Osteoblast (primary cell): ENCODE data around the gene OSBPL7. TPM values are rescaled to one million over a fixed set of nuclear protein-coding genes. Genes with fewer than 3 reads are reported as not detected.
A peak's percentile ranks its signal among the peaks of the same experiment; 100 is the strongest.

Experiments used
- DNase-seq: peaks from one replicate; pipeline ENCODE4 v3.0.0; 2011; ENCODE audit warnings: low spot score, mixed read lengths; ENCODE audit not compliant: insufficient read length; ENCODE audit errors: missing footprints
- H2AFZ ChIP-seq: 2 replicates; pipeline ENCODE4 v1.6.0; 2011; ENCODE audit warnings: mild to moderate bottlenecking, low read length
- H3K27ac ChIP-seq: 2 replicates; pipeline ENCODE4 v1.5.1; 2011; ENCODE audit warnings: mild to moderate bottlenecking, low read depth, low read length, moderate library complexity
- H3K27me3 ChIP-seq: 2 replicates; pipeline ENCODE4 v1.6.0; 2012; ENCODE audit warnings: mild to moderate bottlenecking, control low read depth, inconsistent platforms, low read length, moderate library complexity; ENCODE audit not compliant: insufficient read depth
- H3K36me3 ChIP-seq: 2 replicates; pipeline ENCODE4 v1.5.1; 2011; ENCODE audit warnings: mild to moderate bottlenecking, low read length, control low read depth, moderate library complexity; ENCODE audit not compliant: insufficient read depth
- H3K4me1 ChIP-seq: 2 replicates; pipeline ENCODE4 v1.5.1; 2011; ENCODE audit warnings: mild to moderate bottlenecking, low read length, control low read depth, moderate library complexity; ENCODE audit not compliant: insufficient read depth
- H3K4me2 ChIP-seq: 2 replicates; pipeline ENCODE4 v1.6.0; 2011; ENCODE audit warnings: mild to moderate bottlenecking, low read length; ENCODE audit not compliant: insufficient read depth
- H3K4me3 ChIP-seq: fragments of 200-600 bp; sonication (generic); 3 replicates; pipeline ENCODE4 v1.5.1; 2012; ENCODE audit warnings: mild to moderate bottlenecking, low read length, inconsistent platforms; ENCODE audit not compliant: insufficient read depth
- H3K79me2 ChIP-seq: 2 replicates; pipeline ENCODE4 v1.6.0; 2012; ENCODE audit warnings: mild to moderate bottlenecking, low read length, control low read depth, inconsistent platforms; ENCODE audit not compliant: insufficient read depth
- H3K9me3 ChIP-seq: 2 replicates; pipeline ENCODE4 v1.5.1; 2011; ENCODE audit warnings: low read depth, low read length, control low read depth
- H4K20me1 ChIP-seq: 2 replicates; pipeline ENCODE4 v1.6.0; 2012; ENCODE audit warnings: mild to moderate bottlenecking, low read length, control low read depth; ENCODE audit not compliant: insufficient read depth
- CTCF ChIP-seq: IDR thresholded peaks from 2 replicates; pipeline ENCODE4 v1.5.1; 2011; ENCODE audit warnings: mild to moderate bottlenecking, low read depth, low read length, moderate library complexity; ENCODE audit errors: extremely low read depth
- total RNA-seq: library from RNA; depleted of rRNA; stranded (reverse); fragments of >200 nt; gene quantifications from 2 replicates; pipeline ENCODE4 v1.2.3, GENCODE V29; 2012

Gene OSBPL7
- total RNA-seq, 1 donor = 8.0 TPM

DNA sequence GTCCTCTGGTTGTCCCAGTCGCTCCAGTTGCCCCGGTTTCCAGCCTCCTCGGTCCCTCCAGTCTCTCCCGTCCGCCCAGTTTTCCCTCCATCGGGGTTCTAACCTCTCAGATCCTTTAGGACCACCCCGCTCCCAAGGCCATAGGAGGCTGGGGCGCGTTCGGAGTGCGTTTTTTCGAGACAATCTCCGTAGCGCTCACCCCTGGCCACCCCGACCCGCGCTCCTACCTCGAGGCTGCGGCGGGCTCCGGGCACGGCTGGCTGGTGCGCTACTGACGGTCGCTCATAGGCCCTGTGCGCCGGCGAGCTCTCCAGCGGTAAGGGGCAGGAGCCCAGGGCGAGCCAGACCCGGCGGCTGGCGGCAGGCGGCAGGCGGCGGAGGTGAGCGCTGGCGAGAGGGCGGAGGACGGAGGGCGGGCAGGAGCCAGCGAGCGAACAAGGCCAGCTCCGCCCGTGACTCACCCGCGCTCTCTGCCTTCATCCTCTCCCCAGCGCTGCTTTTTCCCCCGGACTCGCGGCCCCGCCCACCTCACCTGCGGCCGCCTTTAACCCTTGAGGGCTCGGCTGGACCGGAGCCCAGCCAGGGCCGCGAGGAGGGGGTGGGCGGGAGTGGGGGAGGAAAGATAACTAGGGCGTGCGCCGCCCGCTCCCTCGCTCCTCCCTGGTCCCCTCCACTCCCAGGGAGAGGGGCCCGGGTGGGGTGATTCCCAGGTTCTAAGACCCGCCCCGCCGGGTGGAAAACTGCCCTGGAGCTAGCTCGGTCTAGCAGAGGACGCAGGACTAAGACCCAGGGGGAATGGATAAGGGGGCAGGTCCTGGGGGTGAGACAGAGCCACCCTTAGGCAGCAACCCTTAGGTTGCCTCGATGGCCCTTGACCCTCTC is 29.3 kb upstream of the OSBPL7 start, which contains the start of gene SP6:
Gene SP6 (minus strand): TSS at position 472 of the 882 bp plus-strand sequence. CDS start 2,734 bp downstream, outside the sequence.
- Histone ChIP-seq H3K4me1 (peaks cover 12% of the 10 kb centered on the region), H2AFZ (peak within 1 kb of the TSS; percentile 27), H3K4me2 (peak within 1 kb of the TSS; percentile 56), H3K4me3 (peak within 1 kb of the TSS; percentile 55), H3K79me2 (no peaks in the 10 kb centered on the region), H3K9me3 (no peaks in the 10 kb centered on the region), H3K27ac (no peak within 1 kb of the TSS), H3K27me3 (peaks cover 84% of the 10 kb centered on the region), H4K20me1 (no peaks in the 10 kb centered on the region), H3K36me3 (no peaks in the 10 kb centered on the region)
- DNase-seq = peak; percentile 97
- TF ChIP-seq CTCF = no peak

DNA sequence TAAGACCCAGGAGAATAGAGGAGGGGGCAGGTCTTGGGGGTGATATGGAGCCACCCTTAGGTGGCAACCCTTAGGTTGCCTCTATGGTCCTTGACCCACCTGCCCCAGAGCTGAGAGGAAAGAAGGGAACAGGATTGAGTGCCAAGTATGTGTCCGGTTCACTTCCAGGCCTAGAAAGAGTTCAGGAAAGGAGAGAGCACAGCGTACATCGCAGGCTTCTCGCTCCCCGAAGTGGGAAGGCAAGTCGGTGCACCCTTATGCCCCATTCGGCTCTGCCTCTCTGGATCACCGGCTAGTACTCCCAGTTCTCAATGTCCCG is 28.7 kb upstream of the OSBPL7 start:
- H3K4me1 ChIP-seq = peaks cover 12% of the 10 kb centered on the region
- DNase-seq = no peak
- H3K36me3 ChIP-seq = no peaks in the 10 kb centered on the region
- peak overlapping the region; percentile 56 for H3K4me2 ChIP-seq
- no peak overlapping the region for H3K27ac ChIP-seq
- no peaks in the 10 kb centered on the region for H4K20me1 ChIP-seq
- no peak overlapping the region for H2AFZ ChIP-seq
- no peak for TF ChIP-seq CTCF
- H3K9me3 ChIP-seq = no peaks in the 10 kb centered on the region
- no peaks in the 10 kb centered on the region for H3K79me2 ChIP-seq
- peaks cover 84% of the 10 kb centered on the region for H3K27me3 ChIP-seq
- H3K4me3 ChIP-seq = no peak overlapping the region

GRCh38 chr17:47848198-47848513 is 26.6 kb upstream of the OSBPL7 start:
- Histone ChIP-seq H3K4me1 (peaks cover 31% of the 10 kb centered on the region), H3K9me3 (no peaks in the 10 kb centered on the region), H3K79me2 (no peaks in the 10 kb centered on the region), H3K4me3 (no peak overlapping the region), H3K27ac (no peak overlapping the region), H2AFZ (no peak overlapping the region), H3K36me3 (no peaks in the 10 kb centered on the region), H3K4me2 (no peak overlapping the region), H4K20me1 (no peaks in the 10 kb centered on the region), H3K27me3 (peaks cover 62% of the 10 kb centered on the region)
- no peak for TF ChIP-seq CTCF
- no peak for DNase-seq

DNA sequence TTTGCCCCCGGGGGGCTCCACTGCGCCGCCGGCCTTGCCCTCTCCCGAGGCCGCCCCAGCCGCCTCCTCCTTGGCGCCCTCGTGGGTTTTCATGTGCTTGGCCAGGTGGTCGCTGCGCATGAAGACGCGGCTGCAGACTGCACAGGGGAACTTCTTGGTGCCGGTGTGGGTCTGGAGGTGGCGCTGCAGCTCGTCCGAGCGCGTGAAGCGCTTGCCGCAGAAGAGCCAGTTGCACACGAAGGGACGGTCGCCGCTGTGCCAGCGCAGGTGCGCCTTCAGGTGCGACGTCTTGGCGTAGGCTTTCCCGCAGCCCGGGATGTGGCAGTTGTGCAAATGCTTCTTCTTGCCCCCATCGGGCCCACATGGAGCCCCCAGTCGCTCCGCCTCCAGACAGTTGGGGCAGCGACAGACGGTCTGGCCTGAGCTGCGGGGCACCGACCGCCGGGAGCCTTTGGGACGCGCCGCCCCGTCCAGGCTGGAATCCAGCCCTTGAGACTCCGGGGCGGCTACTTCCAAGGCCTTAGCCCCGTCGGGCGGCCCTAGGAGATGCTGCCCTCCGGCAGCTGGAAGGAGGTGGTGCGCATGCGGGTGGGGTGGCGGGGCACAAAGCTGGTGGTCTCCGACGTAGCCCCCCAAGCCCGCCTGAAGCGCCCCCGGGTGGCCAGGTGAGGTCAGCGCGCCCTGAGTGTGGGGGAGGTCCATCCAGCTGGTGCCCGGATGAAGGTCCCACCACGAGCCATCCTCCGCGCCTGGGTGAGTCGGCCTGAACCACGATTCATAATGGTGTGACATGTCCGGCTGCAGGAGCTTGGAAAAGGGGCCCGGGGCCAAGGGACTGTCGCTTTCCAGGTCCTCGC is 26.0 kb upstream of the OSBPL7 start:
- Histone ChIP-seq H4K20me1 (no peaks in the 10 kb centered on the region), H3K79me2 (no peaks in the 10 kb centered on the region), H3K4me2 (no peak overlapping the region), H3K4me3 (peak overlapping the region; percentile 33), H3K27ac (no peak overlapping the region), H2AFZ (no peak overlapping the region), H3K36me3 (no peaks in the 10 kb centered on the region), H3K9me3 (no peaks in the 10 kb centered on the region), H3K27me3 (peaks cover 56% of the 10 kb centered on the region), H3K4me1 (peaks cover 34% of the 10 kb centered on the region)
- peak; percentile 21 for TF ChIP-seq CTCF
- peak; percentile 80 for DNase-seq
